HG02571 (cell line): Measurements from ENCODE around the gene RGMB.

Experiments used
- ATAC-seq: cut with Tn5 transposase; IDR thresholded peaks from one replicate; pipeline ENCODE4 v1.9.1; 2021; ENCODE audit warnings: mild to moderate bottlenecking, moderate library complexity; ENCODE audit not compliant: unreplicated experiment

RGMB gene

GRCh38 chr5:98816582-98817222 is 43.2 kb downstream of the RGMB start:
- no peak for ATAC-seq

- ATAC-seq, result no peak
Measured at GRCh38 chr5:98825582-98826375, 52.3 kb downstream of the RGMB start.

GRCh38 chr5:98827161-98827560 is 53.7 kb downstream of the RGMB start:
- peak; percentile 62 for ATAC-seq

GRCh38 chr5:98827588-98828284 is 54.3 kb downstream of the RGMB start:
- no peak for ATAC-seq

- ATAC-seq, result no peak
Measured at GRCh38 chr5:98836175-98836574, 62.7 kb downstream of the RGMB start.

GRCh38 chr5:98839469-98840383 is 66.3 kb downstream of the RGMB start:
- no peak for ATAC-seq

GRCh38 chr5:98840946-98841345 is 67.5 kb downstream of the RGMB start:
- ATAC-seq, result no peak

GRCh38 chr5:98843481-98843880 is 70.0 kb downstream of the RGMB start:
- no peak for ATAC-seq

GRCh38 chr5:98844865-98845264 is 71.4 kb downstream of the RGMB start:
- ATAC-seq, result no peak

GRCh38 chr5:98845878-98846277 is 72.4 kb downstream of the RGMB start:
- no peak for ATAC-seq
